ENCODE measurements around the gene CD164.

- TF ChIP-seq CTCF (IDR thresholded peaks at IDR 0.05; ENCODE audit: low read depth, low read length) (no peak), POLR2A (IDR thresholded peaks at IDR 0.05; ENCODE audit: extremely low read depth, insufficient read length) (no peak), MAX (IDR thresholded peaks at IDR 0.05; ENCODE audit: low read depth, low read length) (no peak), MYC (IDR thresholded peaks at IDR 0.05; ENCODE audit: low read depth, low read length) (no peak)
Measured at GRCh38 chr6:109358204-109358603, 24.1 kb downstream of the CD164 start.
